ENCODE results near the gene ASTN2.

The ASTN2 gene

DNA sequence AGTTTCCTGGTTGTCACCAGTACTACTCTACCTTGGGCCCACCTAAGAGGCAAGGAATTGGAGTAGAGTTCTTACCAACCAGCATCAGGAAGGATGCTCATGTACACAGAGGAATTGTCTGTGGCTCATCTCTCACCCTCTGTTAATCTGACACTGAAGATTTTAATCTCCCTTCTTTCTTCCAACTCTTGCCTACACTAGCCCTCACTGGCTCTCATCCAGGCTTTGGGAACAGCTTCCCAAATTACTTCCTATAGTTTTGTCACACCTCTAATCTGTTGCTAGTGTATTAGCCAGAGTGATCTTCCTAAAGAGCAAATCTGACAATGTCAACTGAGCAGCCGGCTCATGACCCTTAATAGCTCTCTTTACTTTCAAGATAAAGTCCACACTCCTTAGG lies 946.5 kb downstream of the ASTN2 start:
- H3K4me3 ChIP-seq (ENCODE audit: low read depth in 1 of 2, low read length in 2 of 2): no peak overlapping the region
- H4K20me1 ChIP-seq (ENCODE audit: insufficient read depth, low read length): no peaks in the 10 kb centered on the region
- DNase-seq (no peak), ATAC-seq (ENCODE audit: insufficient read depth, low read depth) (no peak)
- no peak overlapping the region for H3K27ac ChIP-seq (ENCODE audit: low read length)
- no peak overlapping the region for H2AFZ ChIP-seq (ENCODE audit: low read depth, low read length)
- no peak overlapping the region for H3K9ac ChIP-seq (ENCODE audit: low read depth, low read length)
- H3K4me1 ChIP-seq (ENCODE audit: insufficient read depth, low read length): no peaks in the 10 kb centered on the region
- no peaks in the 10 kb centered on the region for H3K9me3 ChIP-seq (ENCODE audit: insufficient read depth, low read length, severe bottlenecking)
- TF ChIP-seq, protein P1, sequence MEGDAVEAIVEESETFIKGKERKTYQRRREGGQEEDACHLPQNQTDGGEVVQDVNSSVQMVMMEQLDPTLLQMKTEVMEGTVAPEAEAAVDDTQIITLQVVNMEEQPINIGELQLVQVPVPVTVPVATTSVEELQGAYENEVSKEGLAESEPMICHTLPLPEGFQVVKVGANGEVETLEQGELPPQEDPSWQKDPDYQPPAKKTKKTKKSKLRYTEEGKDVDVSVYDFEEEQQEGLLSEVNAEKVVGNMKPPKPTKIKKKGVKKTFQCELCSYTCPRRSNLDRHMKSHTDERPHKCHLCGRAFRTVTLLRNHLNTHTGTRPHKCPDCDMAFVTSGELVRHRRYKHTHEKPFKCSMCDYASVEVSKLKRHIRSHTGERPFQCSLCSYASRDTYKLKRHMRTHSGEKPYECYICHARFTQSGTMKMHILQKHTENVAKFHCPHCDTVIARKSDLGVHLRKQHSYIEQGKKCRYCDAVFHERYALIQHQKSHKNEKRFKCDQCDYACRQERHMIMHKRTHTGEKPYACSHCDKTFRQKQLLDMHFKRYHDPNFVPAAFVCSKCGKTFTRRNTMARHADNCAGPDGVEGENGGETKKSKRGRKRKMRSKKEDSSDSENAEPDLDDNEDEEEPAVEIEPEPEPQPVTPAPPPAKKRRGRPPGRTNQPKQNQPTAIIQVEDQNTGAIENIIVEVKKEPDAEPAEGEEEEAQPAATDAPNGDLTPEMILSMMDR (IDR thresholded peaks at IDR 0.05; ENCODE audit: borderline replicate concordance, extremely low read depth, low read length, poor library complexity, severe bottlenecking): no peak
- TF ChIP-seq EZH2 (IDR thresholded peaks at IDR 0.05; ENCODE audit: borderline replicate concordance, low read depth, low read length, severe bottlenecking): no peak
- H3K36me3 ChIP-seq (ENCODE audit: insufficient read depth, low read length): no peaks in the 10 kb centered on the region
- no peaks in the 10 kb centered on the region for H3K27me3 ChIP-seq (ENCODE audit: insufficient read depth, low read length, poor library complexity)
- H3K4me2 ChIP-seq (ENCODE audit: insufficient read depth, low read length): no peak overlapping the region
- H3K79me2 ChIP-seq (ENCODE audit: insufficient read depth, low read length): no peaks in the 10 kb centered on the region

DNA sequence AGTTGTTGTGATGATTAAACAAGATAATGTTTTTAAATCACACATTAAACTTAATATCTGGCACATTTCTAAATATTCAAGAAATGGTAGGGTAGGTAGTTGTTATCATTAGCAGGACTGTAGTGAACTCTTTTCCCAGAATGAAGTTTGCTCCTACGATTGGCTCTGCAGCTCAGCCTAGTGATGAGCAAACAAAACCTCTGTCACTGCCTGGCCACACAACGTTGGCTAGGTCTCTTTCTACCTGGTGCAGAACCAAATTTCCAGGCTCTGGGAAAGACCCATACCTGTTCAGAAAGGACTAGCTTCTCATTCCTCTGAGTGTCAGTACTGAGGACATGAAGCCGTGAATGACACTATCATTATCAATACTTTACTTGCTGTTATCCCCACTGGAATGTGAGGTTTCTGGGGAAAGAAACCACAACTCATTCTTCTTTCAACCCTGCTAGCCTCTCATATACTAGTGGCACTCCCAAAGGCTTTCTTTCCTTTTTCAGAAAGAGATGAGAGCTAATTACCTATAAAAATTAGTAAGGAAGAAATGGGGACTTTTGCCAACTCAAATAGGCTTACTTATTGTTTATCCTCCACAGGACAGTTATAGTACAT lies 947.0 kb downstream of the ASTN2 start:
- no peak overlapping the region for H2AFZ ChIP-seq (ENCODE audit: low read depth, low read length)
- ATAC-seq (ENCODE audit: insufficient read depth, low read depth): no peak
- H3K36me3 ChIP-seq (ENCODE audit: insufficient read depth, low read length): no peaks in the 10 kb centered on the region
- H4K20me1 ChIP-seq (ENCODE audit: insufficient read depth, low read length): no peaks in the 10 kb centered on the region
- TF ChIP-seq EZH2 (IDR thresholded peaks at IDR 0.05; ENCODE audit: borderline replicate concordance, low read depth, low read length, severe bottlenecking): no peak
- TF ChIP-seq, protein P1 (IDR thresholded peaks at IDR 0.05; ENCODE audit: borderline replicate concordance, extremely low read depth, low read length, poor library complexity, severe bottlenecking): no peak
- no peak overlapping the region for H3K9ac ChIP-seq (ENCODE audit: low read depth, low read length)
- H3K79me2 ChIP-seq (ENCODE audit: insufficient read depth, low read length): no peaks in the 10 kb centered on the region
- H3K27ac ChIP-seq (ENCODE audit: low read length): no peak overlapping the region
- no peak for DNase-seq
- no peak overlapping the region for H3K4me3 ChIP-seq (ENCODE audit: low read depth in 1 of 2, low read length in 2 of 2)
- no peaks in the 10 kb centered on the region for H3K9me3 ChIP-seq (ENCODE audit: insufficient read depth, low read length, severe bottlenecking)
- no peaks in the 10 kb centered on the region for H3K4me1 ChIP-seq (ENCODE audit: insufficient read depth, low read length)
- no peaks in the 10 kb centered on the region for H3K27me3 ChIP-seq (ENCODE audit: insufficient read depth, low read length, poor library complexity)
- H3K4me2 ChIP-seq (ENCODE audit: insufficient read depth, low read length): no peak overlapping the region

DNA sequence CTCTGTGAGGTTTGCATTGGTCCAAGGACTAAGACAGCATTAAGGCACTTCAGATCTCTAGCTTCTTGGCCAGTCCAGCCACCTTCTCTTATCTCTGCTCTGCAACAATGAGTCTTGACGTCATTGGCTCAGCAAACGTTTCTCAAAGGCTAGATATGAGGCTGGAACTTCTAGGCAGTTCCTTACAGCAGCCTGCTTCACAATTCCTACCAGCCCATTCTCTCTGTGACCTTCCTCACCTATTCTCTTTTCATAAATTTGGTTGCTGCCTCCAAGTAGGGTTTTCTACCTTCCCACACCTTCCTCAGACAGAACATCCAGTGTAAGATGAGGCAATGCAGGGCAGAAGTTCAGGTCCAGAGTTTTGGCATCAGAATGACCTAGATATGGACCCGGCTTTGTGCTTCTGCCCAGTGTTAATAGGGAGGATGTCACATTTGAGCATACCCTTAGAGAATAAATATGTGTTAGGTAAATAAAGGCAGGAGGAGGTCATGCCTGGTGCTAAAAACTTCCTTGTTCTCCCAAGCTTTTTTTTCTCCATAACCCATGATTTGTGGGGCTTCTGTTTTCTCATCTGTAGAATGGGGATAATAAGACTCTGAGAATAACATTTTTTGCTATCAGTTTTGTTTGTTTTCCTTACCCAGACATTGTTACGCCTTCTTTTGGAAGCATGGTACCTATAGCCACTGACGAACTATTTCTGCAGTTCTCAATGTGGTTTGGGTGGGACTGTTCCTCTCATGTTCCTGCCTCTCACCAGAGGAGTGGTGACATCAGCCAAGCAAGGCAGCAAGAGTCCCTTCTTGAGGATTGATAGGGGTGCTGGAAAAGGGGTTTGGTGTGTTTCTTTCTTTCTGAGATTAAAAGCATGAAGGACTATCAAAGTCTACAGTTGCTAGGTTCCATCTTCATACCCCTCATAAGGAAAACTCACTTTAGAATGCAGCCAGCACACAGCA lies 948.3 kb downstream of the ASTN2 start:
- H3K9me3 ChIP-seq (ENCODE audit: insufficient read depth, low read length, severe bottlenecking): no peaks in the 10 kb centered on the region
- no peak overlapping the region for H3K4me3 ChIP-seq (ENCODE audit: low read depth in 1 of 2, low read length in 2 of 2)
- H2AFZ ChIP-seq (ENCODE audit: low read depth, low read length): no peak overlapping the region
- H3K9ac ChIP-seq (ENCODE audit: low read depth, low read length): no peak overlapping the region
- H3K36me3 ChIP-seq (ENCODE audit: insufficient read depth, low read length): no peaks in the 10 kb centered on the region
- ATAC-seq (ENCODE audit: insufficient read depth, low read depth) (no peak), DNase-seq (no peak)
- no peak overlapping the region for H3K27ac ChIP-seq (ENCODE audit: low read length)
- no peak overlapping the region for H3K4me2 ChIP-seq (ENCODE audit: insufficient read depth, low read length)
- no peaks in the 10 kb centered on the region for H3K79me2 ChIP-seq (ENCODE audit: insufficient read depth, low read length)
- H3K4me1 ChIP-seq (ENCODE audit: insufficient read depth, low read length): no peaks in the 10 kb centered on the region
- no peaks in the 10 kb centered on the region for H4K20me1 ChIP-seq (ENCODE audit: insufficient read depth, low read length)
- no peaks in the 10 kb centered on the region for H3K27me3 ChIP-seq (ENCODE audit: insufficient read depth, low read length, poor library complexity)
- TF ChIP-seq EZH2 (IDR thresholded peaks at IDR 0.05; ENCODE audit: borderline replicate concordance, low read depth, low read length, severe bottlenecking): no peak
- TF ChIP-seq, protein P1 (IDR thresholded peaks at IDR 0.05; ENCODE audit: borderline replicate concordance, extremely low read depth, low read length, poor library complexity, severe bottlenecking): no peak

Measured in DND-41 (cell line).